Measurements from ENCODE around the gene C20orf204. TPM values are rescaled to one million over a fixed set of nuclear protein-coding genes. Genes with fewer than 3 reads are reported as not detected.

C20orf204 gene
- total and polyA plus RNA-seq, 8 donors = 0.31 to 3.7 (median 0.79) TPM

DNA sequence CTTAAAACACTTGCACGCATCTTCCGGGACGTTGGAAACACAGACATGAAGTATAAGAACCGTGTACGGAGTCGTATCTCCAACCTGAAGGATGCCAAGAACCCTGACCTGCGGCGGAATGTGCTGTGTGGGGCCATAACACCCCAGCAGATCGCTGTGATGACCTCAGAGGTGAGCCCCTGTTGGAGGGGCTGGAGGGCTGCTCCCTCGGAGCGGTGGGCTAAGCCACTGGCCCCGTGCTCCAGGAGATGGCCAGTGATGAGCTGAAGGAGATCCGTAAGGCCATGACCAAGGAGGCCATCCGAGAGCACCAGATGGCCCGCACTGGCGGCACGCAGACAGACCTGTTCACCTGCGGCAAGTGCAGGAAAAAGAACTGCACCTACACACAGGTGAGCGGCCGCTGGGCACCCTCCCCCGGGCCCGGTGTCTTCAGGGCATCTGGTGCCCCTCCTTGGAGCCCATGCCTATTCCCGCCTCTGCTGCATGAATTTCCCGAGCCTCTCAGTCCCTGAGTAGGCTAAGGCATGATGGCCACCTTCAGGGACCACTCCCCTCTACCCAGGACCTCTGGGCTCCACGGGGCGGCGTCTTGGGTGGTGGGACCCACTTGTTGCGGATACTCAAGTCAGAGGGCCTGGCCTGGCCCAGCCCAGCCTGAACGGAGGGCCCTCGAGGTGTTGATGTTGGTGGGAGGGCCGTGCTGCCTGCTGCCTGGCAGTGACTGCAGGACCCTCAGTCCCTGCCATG is 34.4 kb downstream of the C20orf204 start:
- no peak overlapping the region for H3K27ac ChIP-seq
- H3K4me3 ChIP-seq = no peak overlapping the region
- ATAC-seq (no peak), FAIRE-seq (no peak), DNase-seq (no peak)
- H3K9me3 ChIP-seq = no peaks in the 10 kb centered on the region
- no peak for TF ChIP-seq CTCF (IDR thresholded peaks at IDR 0.05)
- H3K27me3 ChIP-seq = no peaks in the 10 kb centered on the region
- intact Hi-C loops (cut with DNase I) = no loop called here
- H3K36me3 ChIP-seq = no peaks in the 10 kb centered on the region
- WGBS, 2 donors = 90 to 92% methylated on average over 31 of the region's 31 CpGs
- no peaks in the 10 kb centered on the region for H3K4me1 ChIP-seq

GRCh38 chr20:64071341-64072332 is 35.7 kb downstream of the C20orf204 start:
- H3K4me3 ChIP-seq = no peak overlapping the region
- FAIRE-seq (no peak), ATAC-seq (no peak), DNase-seq (no peak)
- H3K9me3 ChIP-seq = no peaks in the 10 kb centered on the region
- H3K36me3 ChIP-seq = no peaks in the 10 kb centered on the region
- H3K27me3 ChIP-seq = no peaks in the 10 kb centered on the region
- H3K27ac ChIP-seq = no peak overlapping the region
- intact Hi-C loops (cut with DNase I) = no loop called here
- H3K4me1 ChIP-seq = no peaks in the 10 kb centered on the region
- no peak for TF ChIP-seq CTCF (IDR thresholded peaks at IDR 0.05)
- 85% methylated on average over 30 of the region's 30 CpGs for WGBS, 2 donors

DNA sequence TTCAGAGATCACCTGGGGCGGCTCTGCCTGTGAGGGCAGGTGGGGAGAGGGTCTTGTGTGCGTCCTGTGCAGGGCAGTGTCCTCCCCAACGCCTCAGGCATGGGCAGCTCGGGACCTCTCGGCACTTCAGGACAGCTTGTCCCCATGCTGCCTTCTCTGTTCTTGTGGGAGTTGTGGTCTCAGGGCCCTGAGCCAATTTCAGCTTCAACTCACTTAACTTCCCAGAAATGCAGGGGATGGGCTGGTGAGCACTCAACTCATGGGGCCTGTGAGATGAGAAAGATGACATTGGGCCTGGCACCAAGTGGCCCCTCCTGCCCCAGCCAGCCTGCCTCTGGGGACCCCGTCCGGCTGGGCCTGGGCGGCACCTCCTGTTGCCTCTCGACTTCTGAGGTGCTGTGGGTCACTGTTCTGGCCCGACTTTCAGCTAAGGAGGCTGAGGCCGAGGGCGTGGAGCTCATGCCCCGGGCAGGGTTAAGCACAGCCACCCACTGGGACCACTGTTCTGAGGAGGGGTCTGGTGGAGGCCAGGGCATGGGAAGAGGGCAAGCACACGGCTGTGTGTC is 36.6 kb downstream of the C20orf204 start:
- FAIRE-seq = no peak
- no peaks in the 10 kb centered on the region for H3K36me3 ChIP-seq
- WGBS, 2 donors = 79 to 81% methylated on average over 14 of the region's 14 CpGs

GRCh38 chr20:64073476-64074183 is 37.6 kb downstream of the C20orf204 start:
- Histone ChIP-seq H3K27ac (no peak overlapping the region), H3K4me1 (peaks cover 0 to 4% (median 0%) of the 10 kb centered on the region in 3 donors), H3K4me3 (no peak overlapping the region), H3K36me3 (no peaks in the 10 kb centered on the region), H3K27me3 (no peaks in the 10 kb centered on the region), H3K9me3 (no peaks in the 10 kb centered on the region)
- WGBS, 2 donors = 91 to 95% methylated on average over 33 to 37 of the region's 37 CpGs
- FAIRE-seq (no peak), DNase-seq (no peak), ATAC-seq (no peak)
- no peak for TF ChIP-seq CTCF (IDR thresholded peaks at IDR 0.05)
- intact Hi-C loops (cut with DNase I) = no loop called here

More for the DNA sequence above, 36.6 kb downstream of the C20orf204 start:
- no peak for ATAC-seq
- Histone ChIP-seq H3K27ac (no peak overlapping the region), H3K4me3 (no peak overlapping the region), H3K4me1 (no peaks in the 10 kb centered on the region), H3K27me3 (no peaks in the 10 kb centered on the region), H3K9me3 (no peaks in the 10 kb centered on the region)
- no peak for DNase-seq
- intact Hi-C loops (cut with DNase I) = no loop called here
- TF ChIP-seq CTCF (IDR thresholded peaks at IDR 0.05) = no peak

All from pancreas (tissue), 10 donors.